VCaP (cell line): ENCODE data around the gene DEDD.
A peak's percentile ranks its signal among the peaks of the same experiment; 100 is the strongest.

ENCODE experiments used
- H3K27ac ChIP-seq: fragments of 450-650 bp; 2 replicates; pipeline ENCODE4 v1.5.1; 2017
- TF ChIP-seq, protein P1 (sequence below): fragments of 450-650 bp; conservative IDR thresholded peaks from 2 replicates; pipeline ENCODE4 v1.5.1; 2017; ENCODE audit warnings: mild to moderate bottlenecking, moderate library complexity

DEDD gene

DNA sequence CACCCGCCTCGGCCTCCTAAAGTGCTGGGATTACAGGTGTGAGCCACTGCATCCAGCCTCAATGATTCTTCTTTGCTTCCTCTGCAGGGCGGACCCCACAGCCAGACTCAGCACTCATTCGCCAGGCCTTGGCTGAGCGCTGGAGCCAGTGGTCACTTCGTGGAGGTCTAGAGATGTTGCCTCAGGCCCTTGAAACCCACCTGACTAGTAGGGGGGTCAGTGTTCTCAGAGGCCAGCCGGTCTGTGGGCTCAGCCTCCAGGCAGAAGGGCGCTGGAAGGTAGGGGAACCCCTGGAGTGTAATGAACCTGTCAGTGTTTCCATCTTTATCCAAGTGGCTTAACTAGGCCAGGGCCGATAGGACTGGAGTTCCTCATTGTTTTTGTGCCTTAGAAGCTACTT, 36.4 kb upstream of the DEDD start:
- H3K27ac ChIP-seq: no peak overlapping the region
- TF ChIP-seq, protein P1, sequence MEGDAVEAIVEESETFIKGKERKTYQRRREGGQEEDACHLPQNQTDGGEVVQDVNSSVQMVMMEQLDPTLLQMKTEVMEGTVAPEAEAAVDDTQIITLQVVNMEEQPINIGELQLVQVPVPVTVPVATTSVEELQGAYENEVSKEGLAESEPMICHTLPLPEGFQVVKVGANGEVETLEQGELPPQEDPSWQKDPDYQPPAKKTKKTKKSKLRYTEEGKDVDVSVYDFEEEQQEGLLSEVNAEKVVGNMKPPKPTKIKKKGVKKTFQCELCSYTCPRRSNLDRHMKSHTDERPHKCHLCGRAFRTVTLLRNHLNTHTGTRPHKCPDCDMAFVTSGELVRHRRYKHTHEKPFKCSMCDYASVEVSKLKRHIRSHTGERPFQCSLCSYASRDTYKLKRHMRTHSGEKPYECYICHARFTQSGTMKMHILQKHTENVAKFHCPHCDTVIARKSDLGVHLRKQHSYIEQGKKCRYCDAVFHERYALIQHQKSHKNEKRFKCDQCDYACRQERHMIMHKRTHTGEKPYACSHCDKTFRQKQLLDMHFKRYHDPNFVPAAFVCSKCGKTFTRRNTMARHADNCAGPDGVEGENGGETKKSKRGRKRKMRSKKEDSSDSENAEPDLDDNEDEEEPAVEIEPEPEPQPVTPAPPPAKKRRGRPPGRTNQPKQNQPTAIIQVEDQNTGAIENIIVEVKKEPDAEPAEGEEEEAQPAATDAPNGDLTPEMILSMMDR: no peak

GRCh38 chr1:161166669-161167548, 34.4 kb upstream of the DEDD start:
- peak overlapping the region; percentile 79 for H3K27ac ChIP-seq
- TF ChIP-seq, protein P1: no peak

GRCh38 chr1:161165742-161166668, 33.5 kb upstream of the DEDD start, which contains the start of gene PPOX:
PPOX (plus strand) TSS chr1:161166426; CDS start chr1:161166848, 422 bp downstream.
- peak within 1 kb of the TSS; percentile 79 for H3K27ac ChIP-seq
- TF ChIP-seq, protein P1: peak; percentile 38

DNA sequence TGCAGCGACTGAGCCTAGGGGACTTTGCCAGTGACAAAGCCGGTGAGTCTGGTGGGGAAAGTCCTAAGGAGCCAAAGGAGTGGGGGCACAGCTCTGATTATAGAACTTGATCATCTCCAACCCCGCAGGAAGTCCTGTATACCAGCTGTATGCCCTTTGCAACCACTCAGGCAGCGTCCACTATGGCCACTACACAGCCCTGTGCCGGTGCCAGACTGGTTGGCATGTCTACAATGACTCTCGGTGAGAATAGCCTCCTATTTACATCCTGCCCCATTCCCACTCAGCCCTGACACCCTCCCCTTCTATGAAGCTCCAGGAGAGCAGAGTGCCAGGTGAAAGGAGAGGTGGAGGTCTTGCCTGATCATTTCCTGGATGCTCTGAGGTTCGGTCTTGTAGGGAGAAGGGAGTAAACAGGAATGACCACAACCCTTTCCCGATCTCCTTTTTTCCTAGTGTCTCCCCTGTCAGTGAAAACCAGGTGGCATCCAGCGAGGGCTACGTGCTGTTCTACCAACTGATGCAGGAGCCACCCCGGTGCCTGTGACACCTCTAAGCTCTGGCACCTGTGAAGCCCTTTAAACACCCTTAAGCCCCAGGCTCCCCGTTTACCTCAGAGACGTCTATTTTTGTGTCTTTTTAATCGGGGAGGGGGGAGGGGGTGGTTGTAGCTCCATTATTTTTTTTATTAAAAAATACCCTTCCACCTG, 32.6 kb upstream of the DEDD start:
- TF ChIP-seq, protein P1: no peak
- peak overlapping the region; percentile 79 for H3K27ac ChIP-seq

GRCh38 chr1:161163793-161164192, 31.3 kb upstream of the DEDD start:
- TF ChIP-seq, protein P1: no peak
- H3K27ac ChIP-seq: no peak overlapping the region

DNA sequence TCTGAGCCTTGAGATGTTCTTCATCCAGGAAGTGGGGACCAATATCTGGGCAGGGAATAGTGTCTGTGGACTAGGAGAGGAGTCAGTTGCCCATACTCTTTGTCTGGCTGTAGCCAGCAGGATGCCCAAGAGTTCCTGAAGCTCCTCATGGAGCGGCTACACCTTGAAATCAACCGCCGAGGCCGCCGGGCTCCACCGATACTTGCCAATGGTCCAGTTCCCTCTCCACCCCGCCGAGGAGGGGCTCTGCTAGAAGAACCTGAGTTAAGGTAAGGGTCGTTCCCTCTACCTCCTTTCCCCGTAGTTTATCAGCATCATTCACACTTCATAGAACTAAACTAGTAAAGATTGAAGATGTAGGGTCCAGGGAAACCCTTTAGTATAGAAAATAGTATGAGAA, 30.3 kb upstream of the DEDD start:
- TF ChIP-seq, protein P1: no peak
- H3K27ac ChIP-seq: no peak overlapping the region
